WTC11 (cell line): ENCODE measurements around the gene PARVB. TPM values are rescaled to one million over a fixed set of nuclear protein-coding genes. Genes with fewer than 3 reads are reported as not detected.
A peak's percentile ranks its signal among the peaks of the same experiment; 100 is the strongest.

Experiments
- ATAC-seq: fragments of 200-7000 bp; cut with Tn5 transposase; 2 replicates; pipeline ENCODE4 v1.10.0; 2021; ENCODE audit warnings: mild to moderate bottlenecking, moderate library complexity
- CTCF ChIA-PET: fragments of 300-600 bp; sonication (Branson Sonifier 250); formaldehyde crosslinking; loops from one replicate; lab custom pipeline; 2021; ENCODE audit warnings: antibody characterized with exemption; lab: Charles Lee
- POLR2A ChIA-PET: fragments of 350-600 bp; sonication (Branson Sonifier 250); formaldehyde crosslinking; loops from one replicate; lab custom pipeline; 2021; ENCODE audit warnings: antibody characterized with exemption; lab: Charles Lee
- DNase-seq: peaks from one replicate; pipeline ENCODE4 v3.0.0; 2021; ENCODE audit warnings: low spot score
- H3K27ac Mint-ChIP-seq: 2 replicates; pipeline ENCODE4 v1.8.0; 2021; ENCODE audit warnings: mixed read lengths
- H3K27me3 Mint-ChIP-seq: 2 replicates; pipeline ENCODE4 v1.8.0; 2021; ENCODE audit warnings: low read depth, mild to moderate bottlenecking, moderate library complexity, mixed read lengths
- H3K36me3 Mint-ChIP-seq: 2 replicates; pipeline ENCODE4 v1.8.0; 2021; ENCODE audit warnings: mixed read lengths
- H3K4me1 Mint-ChIP-seq: 2 replicates; pipeline ENCODE4 v1.8.0; 2022; ENCODE audit warnings: mixed read lengths
- H3K4me3 Mint-ChIP-seq: 2 replicates; pipeline ENCODE4 v1.8.0; 2021; ENCODE audit warnings: mild to moderate bottlenecking, moderate library complexity, mixed read lengths
- H3K9me3 Mint-ChIP-seq: 2 replicates; pipeline ENCODE4 v1.8.0; 2021; ENCODE audit warnings: mixed read lengths
- ATF2 ChIP-seq: sonication (generic); formaldehyde crosslinking; IDR thresholded peaks from 2 replicates; pipeline ENCODE4 v1.8.1; 2022; ENCODE audit warnings: low read depth, missing genetic modification reagents, borderline replicate concordance
- ATF6 ChIP-seq: sonication (generic); formaldehyde crosslinking; IDR thresholded peaks from 2 replicates; pipeline ENCODE4 v1.8.1; 2023; ENCODE audit warnings: mild to moderate bottlenecking, missing genetic modification reagents
- E2F4 ChIP-seq: sonication (generic); formaldehyde crosslinking; IDR thresholded peaks from 2 replicates; pipeline ENCODE4 v1.8.1; 2022; ENCODE audit warnings: low read depth, mild to moderate bottlenecking, moderate library complexity, missing genetic modification reagents, borderline replicate concordance
- ETV6 ChIP-seq: sonication (generic); formaldehyde crosslinking; IDR thresholded peaks from 2 replicates; pipeline ENCODE4 v1.8.1; 2022; ENCODE audit warnings: mild to moderate bottlenecking, missing genetic modification reagents
- FOXP1 ChIP-seq: sonication (generic); formaldehyde crosslinking; IDR thresholded peaks from 2 replicates; pipeline ENCODE4 v1.8.0; 2022; ENCODE audit warnings: missing genetic modification reagents, mild to moderate bottlenecking, moderate library complexity, borderline replicate concordance
- GRHL2 ChIP-seq: fragments of 250-450 bp; sonication (Bioruptor Pico); IDR thresholded peaks from 2 replicates; pipeline ENCODE4 v1.8.0; 2022; ENCODE audit warnings: mild to moderate bottlenecking, moderate library complexity; ENCODE audit not compliant: insufficient replicate concordance, severe bottlenecking
- HMGXB4 ChIP-seq: sonication (generic); formaldehyde crosslinking; IDR thresholded peaks from 2 replicates; pipeline ENCODE4 v1.8.1; 2023; ENCODE audit warnings: mild to moderate bottlenecking, moderate library complexity, missing genetic modification reagents
- IRF2 ChIP-seq: sonication (generic); formaldehyde crosslinking; IDR thresholded peaks from 2 replicates; pipeline ENCODE4 v1.8.0; 2022; ENCODE audit warnings: low read depth, missing genetic modification reagents, borderline replicate concordance
- KAT7 ChIP-seq: sonication (generic); formaldehyde crosslinking; IDR thresholded peaks from 2 replicates; pipeline ENCODE4 v1.8.1; 2023; ENCODE audit warnings: missing genetic modification reagents, mild to moderate bottlenecking, borderline replicate concordance
- MAX ChIP-seq: sonication (generic); formaldehyde crosslinking; IDR thresholded peaks from 2 replicates; pipeline ENCODE4 v1.8.0; 2022; ENCODE audit warnings: mild to moderate bottlenecking, missing genetic modification reagents
- NFE2L1 ChIP-seq: sonication (generic); formaldehyde crosslinking; IDR thresholded peaks from 2 replicates; pipeline ENCODE4 v1.8.1; 2023; ENCODE audit warnings: missing genetic modification reagents
- NR1H2 ChIP-seq: sonication (generic); formaldehyde crosslinking; IDR thresholded peaks from 2 replicates; pipeline ENCODE4 v1.9.0; 2021; ENCODE audit warnings: mild to moderate bottlenecking, moderate library complexity, missing genetic modification reagents
- PRRX2 ChIP-seq: fragments of 250-450 bp; sonication (Bioruptor Pico); IDR thresholded peaks from 2 replicates; pipeline ENCODE4 v1.8.0; 2021; ENCODE audit warnings: mild to moderate bottlenecking
- RORB ChIP-seq: fragments of 250-450 bp; sonication (Bioruptor Pico); IDR thresholded peaks from 2 replicates; pipeline ENCODE4 v1.9.0; 2021; ENCODE audit warnings: mild to moderate bottlenecking
- SMAD3 ChIP-seq: sonication (generic); formaldehyde crosslinking; IDR thresholded peaks from 2 replicates; pipeline ENCODE4 v1.8.0; 2022; ENCODE audit warnings: missing genetic modification reagents, mild to moderate bottlenecking, borderline replicate concordance
- SMAD4 ChIP-seq: sonication (generic); formaldehyde crosslinking; IDR thresholded peaks from 2 replicates; pipeline ENCODE4 v1.8.0; 2022; ENCODE audit warnings: mild to moderate bottlenecking, missing genetic modification reagents
- SP1 ChIP-seq: sonication (generic); formaldehyde crosslinking; conservative IDR thresholded peaks from 2 replicates; pipeline ENCODE4 v1.8.1; 2022; ENCODE audit warnings: missing genetic modification reagents
- TCF7 ChIP-seq: sonication (generic); formaldehyde crosslinking; IDR thresholded peaks from 2 replicates; pipeline ENCODE4 v1.8.0; 2022; ENCODE audit warnings: mild to moderate bottlenecking, low read depth, missing genetic modification reagents, moderate library complexity
- TEAD4 ChIP-seq: sonication (generic); formaldehyde crosslinking; IDR thresholded peaks from 2 replicates; pipeline ENCODE4 v1.8.0; 2022; ENCODE audit warnings: mild to moderate bottlenecking, missing genetic modification reagents
- ZNF281 ChIP-seq: sonication (generic); formaldehyde crosslinking; IDR thresholded peaks from 2 replicates; pipeline ENCODE4 v1.8.0; 2023; ENCODE audit warnings: mild to moderate bottlenecking, missing genetic modification reagents
- ZNF671 ChIP-seq: fragments of 250-450 bp; sonication (Bioruptor Pico); IDR thresholded peaks from 2 replicates; pipeline ENCODE4 v1.8.0; 2021; ENCODE audit warnings: mild to moderate bottlenecking
- total RNA-seq: library from RNA; stranded (reverse); gene quantifications from 3 replicates; pipeline ENCODE4 v1.2.3, GENCODE V29; 2021
- TF ChIP-seq, protein P1 (sequence below): sonication (generic); formaldehyde crosslinking; IDR thresholded peaks from 2 replicates; pipeline ENCODE4 v1.8.1; 2023; ENCODE audit warnings: mild to moderate bottlenecking, missing genetic modification reagents, moderate library complexity
- TF ChIP-seq, protein P2 (sequence below): sonication (generic); formaldehyde crosslinking; IDR thresholded peaks from 2 replicates; pipeline ENCODE4 v1.8.0; 2022; ENCODE audit warnings: mild to moderate bottlenecking, missing genetic modification reagents

PARVB gene
- total RNA-seq, 1 experiment from 2014 or later: 3.3 TPM

DNA sequence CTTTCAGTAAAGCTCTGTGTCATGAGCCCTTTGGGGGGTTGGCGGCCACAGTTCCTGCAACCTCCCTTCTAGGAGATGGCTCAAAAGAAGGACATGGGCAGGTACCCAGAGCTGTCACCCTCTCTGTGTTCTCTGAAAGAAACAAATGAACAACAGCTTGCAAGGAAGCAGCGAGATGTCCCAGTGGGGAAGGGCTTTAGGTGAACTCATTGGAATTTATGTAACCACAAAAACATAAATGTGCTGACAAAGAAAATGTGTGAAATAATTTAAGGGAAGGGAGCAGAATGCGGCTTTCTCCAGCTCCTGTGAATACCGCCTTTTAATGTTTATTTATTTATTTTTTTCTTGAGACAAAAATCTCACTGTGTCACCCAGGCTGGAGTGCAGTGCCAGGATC, 159.9 kb downstream of the PARVB start (continued):
- TF ChIP-seq E2F4 (no peak), ZNF281 (CRISPR knock-in tag) (no peak), SMAD3 (CRISPR knock-in tag) (no peak), TCF7 (CRISPR knock-in tag) (no peak), TEAD4 (CRISPR knock-in tag) (no peak), SMAD4 (CRISPR knock-in tag) (no peak), RORB (CRISPR knock-in tag) (no peak), GRHL2 (CRISPR knock-in tag) (no peak), IRF2 (no peak), NR1H2 (CRISPR knock-in tag) (no peak), NFE2L1 (CRISPR knock-in tag) (no peak), FOXP1 (CRISPR knock-in tag) (no peak), KAT7 (CRISPR knock-in tag) (no peak), ZNF671 (CRISPR knock-in tag) (no peak)
- TF ChIP-seq, protein P1, sequence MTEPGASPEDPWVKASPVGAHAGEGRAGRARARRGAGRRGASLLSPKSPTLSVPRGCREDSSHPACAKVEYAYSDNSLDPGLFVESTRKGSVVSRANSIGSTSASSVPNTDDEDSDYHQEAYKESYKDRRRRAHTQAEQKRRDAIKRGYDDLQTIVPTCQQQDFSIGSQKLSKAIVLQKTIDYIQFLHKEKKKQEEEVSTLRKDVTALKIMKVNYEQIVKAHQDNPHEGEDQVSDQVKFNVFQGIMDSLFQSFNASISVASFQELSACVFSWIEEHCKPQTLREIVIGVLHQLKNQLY: no peak

- TF ChIP-seq ETV6 (CRISPR knock-in tag): no peak
- TF ChIP-seq ATF2 (CRISPR knock-in tag): no peak
- TF ChIP-seq MAX (CRISPR knock-in tag): no peak
- TF ChIP-seq SP1 (CRISPR knock-in tag): no peak
- no peak for TF ChIP-seq HMGXB4 (CRISPR knock-in tag)
- no peak for TF ChIP-seq ATF6 (CRISPR knock-in tag)
- no peak for TF ChIP-seq PRRX2
- TF ChIP-seq, protein P2, sequence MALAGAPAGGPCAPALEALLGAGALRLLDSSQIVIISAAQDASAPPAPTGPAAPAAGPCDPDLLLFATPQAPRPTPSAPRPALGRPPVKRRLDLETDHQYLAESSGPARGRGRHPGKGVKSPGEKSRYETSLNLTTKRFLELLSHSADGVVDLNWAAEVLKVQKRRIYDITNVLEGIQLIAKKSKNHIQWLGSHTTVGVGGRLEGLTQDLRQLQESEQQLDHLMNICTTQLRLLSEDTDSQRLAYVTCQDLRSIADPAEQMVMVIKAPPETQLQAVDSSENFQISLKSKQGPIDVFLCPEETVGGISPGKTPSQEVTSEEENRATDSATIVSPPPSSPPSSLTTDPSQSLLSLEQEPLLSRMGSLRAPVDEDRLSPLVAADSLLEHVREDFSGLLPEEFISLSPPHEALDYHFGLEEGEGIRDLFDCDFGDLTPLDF (CRISPR knock-in tag): no peak
- no peak for ATAC-seq
- Mint-ChIP-seq H3K27ac (peak overlapping the region; percentile 77; the same call in 1 of the 2 replicates), H3K27me3 (no peaks in the 10 kb centered on the region), H3K9me3 (no peaks in the 10 kb centered on the region), H3K36me3 (no peaks in the 10 kb centered on the region), H3K4me1 (peaks cover 7% of the 10 kb centered on the region), H3K4me3 (no peak overlapping the region)
- no peak for DNase-seq
- ChIA-PET CTCF (no interaction called here), POLR2A (no interaction called here)
Measured at GRCh38 chr22:44185237-44186120, 161.4 kb downstream of the PARVB start.
